AG04450 (cell line): ENCODE data around the gene PPFIBP2. TPM values are rescaled to one million over a fixed set of nuclear protein-coding genes. Genes with fewer than 3 reads are reported as not detected.

Experiments used
- CTCF ChIA-PET: fragments of 300-600, 350-600 bp; formaldehyde crosslinking; extraction: SDS; loops from one replicate; lab custom pipeline; 2022; ENCODE audit warnings: antibody characterized with exemption, inconsistent platforms; lab: Charles Lee
- POLR2A ChIA-PET: fragments of 350-600 bp; formaldehyde crosslinking; extraction: SDS; loops from one replicate; lab custom pipeline; 2021; ENCODE audit warnings: antibody characterized with exemption, inconsistent platforms; lab: Yijun Ruan, JAX
- DNase-seq: peaks from one replicate; pipeline ENCODE4 v3.0.0-alpha.2; 2011; ENCODE audit warnings: low read depth, low spot score
- H3K27ac ChIP-seq: one replicate; pipeline ENCODE4 v1.5.1; 2012; ENCODE audit warnings: low read depth, low read length, control low read depth
- H3K27me3 ChIP-seq: one replicate; pipeline ENCODE4 v1.6.0; 2012; ENCODE audit warnings: low read length; ENCODE audit not compliant: control insufficient read depth, insufficient read depth
- H3K4me3 ChIP-seq: 2 replicates; pipeline ENCODE4 v1.5.1; 2011; ENCODE audit warnings: mild to moderate bottlenecking, low read depth, low read length, control low read depth
- H3K9me3 ChIP-seq: 2 replicates; pipeline ENCODE4 v1.5.1; 2012; ENCODE audit warnings: low read length; ENCODE audit not compliant: control insufficient read depth, insufficient read depth
- polyA plus RNA-seq: library from polyadenylated mRNA; depleted of rRNA; stranded (reverse); fragments of >200 nt; gene quantifications from 2 replicates; pipeline ENCODE4 v1.2.3, GENCODE V29; 2011; rRNA removed
- TF ChIP-seq, protein P1 (sequence below): IDR thresholded peaks from 2 replicates; pipeline ENCODE4 v1.5.1; 2011; ENCODE audit warnings: low read depth, low read length, control low read depth, inconsistent platforms

Gene PPFIBP2
- polyA plus RNA-seq, 1 experiment, result 4.1 TPM

DNA sequence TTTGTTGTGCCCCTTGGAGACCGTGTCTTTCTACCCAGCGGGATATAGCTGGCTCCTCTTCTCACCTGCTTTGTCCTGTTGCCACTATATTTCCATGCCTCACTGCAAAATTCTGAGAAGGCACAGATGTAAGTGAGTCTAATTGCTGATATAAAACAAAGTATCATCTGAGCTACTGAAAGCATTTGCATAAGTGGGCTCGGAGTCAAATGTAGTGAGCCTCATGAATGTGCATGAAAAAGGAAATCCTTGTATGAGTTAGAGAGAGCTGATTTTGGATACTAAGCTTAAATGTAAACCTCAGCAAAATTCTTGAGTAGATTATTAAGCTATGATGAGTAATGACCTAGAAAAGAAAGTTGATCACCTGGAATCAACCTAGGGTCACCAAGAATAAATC is 178.6 kb downstream of the PPFIBP2 start:
- Histone ChIP-seq H3K27me3 (peaks cover 28% of the 10 kb centered on the region), H3K4me3 (no peak overlapping the region), H3K9me3 (no peaks in the 10 kb centered on the region), H3K27ac (no peak overlapping the region)
- no peak for DNase-seq
- CTCF ChIA-PET, result interaction anchor here (1.1 to 4.7 kb wide), 6 partner anchors 11 to 595 kb away, joined by 3 to 53 read pairs (median 6); no protein-coding TSS in a partner anchor
- TF ChIP-seq, protein P1, sequence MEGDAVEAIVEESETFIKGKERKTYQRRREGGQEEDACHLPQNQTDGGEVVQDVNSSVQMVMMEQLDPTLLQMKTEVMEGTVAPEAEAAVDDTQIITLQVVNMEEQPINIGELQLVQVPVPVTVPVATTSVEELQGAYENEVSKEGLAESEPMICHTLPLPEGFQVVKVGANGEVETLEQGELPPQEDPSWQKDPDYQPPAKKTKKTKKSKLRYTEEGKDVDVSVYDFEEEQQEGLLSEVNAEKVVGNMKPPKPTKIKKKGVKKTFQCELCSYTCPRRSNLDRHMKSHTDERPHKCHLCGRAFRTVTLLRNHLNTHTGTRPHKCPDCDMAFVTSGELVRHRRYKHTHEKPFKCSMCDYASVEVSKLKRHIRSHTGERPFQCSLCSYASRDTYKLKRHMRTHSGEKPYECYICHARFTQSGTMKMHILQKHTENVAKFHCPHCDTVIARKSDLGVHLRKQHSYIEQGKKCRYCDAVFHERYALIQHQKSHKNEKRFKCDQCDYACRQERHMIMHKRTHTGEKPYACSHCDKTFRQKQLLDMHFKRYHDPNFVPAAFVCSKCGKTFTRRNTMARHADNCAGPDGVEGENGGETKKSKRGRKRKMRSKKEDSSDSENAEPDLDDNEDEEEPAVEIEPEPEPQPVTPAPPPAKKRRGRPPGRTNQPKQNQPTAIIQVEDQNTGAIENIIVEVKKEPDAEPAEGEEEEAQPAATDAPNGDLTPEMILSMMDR, result no peak
- POLR2A ChIA-PET, result no interaction called here

DNA sequence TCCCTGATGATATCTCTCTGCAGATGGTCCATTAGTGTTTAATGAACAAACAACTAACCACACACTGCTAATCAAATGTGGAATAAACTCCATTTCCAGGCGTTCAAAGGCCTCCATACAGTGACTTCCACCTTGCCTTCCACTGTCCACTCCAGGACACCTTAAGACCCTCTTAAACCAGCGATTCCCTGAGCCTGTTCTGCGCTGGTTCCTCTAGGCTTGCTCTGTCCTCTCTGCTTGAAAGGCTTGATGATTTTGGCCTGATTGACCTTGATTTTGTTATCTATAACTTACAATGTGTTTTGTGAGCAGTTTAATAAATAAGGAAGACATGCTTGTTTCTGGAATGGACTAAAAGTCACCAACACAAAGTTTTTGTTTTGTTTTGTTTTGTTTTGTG is 180.4 kb downstream of the PPFIBP2 start:
- H3K27me3 ChIP-seq, result peaks cover 28% of the 10 kb centered on the region
- POLR2A ChIA-PET, result interaction anchor here (0.7 kb wide), 2 partner anchors 79 to 292 kb away, joined by 5 to 8 read pairs; no protein-coding TSS in a partner anchor

DNA sequence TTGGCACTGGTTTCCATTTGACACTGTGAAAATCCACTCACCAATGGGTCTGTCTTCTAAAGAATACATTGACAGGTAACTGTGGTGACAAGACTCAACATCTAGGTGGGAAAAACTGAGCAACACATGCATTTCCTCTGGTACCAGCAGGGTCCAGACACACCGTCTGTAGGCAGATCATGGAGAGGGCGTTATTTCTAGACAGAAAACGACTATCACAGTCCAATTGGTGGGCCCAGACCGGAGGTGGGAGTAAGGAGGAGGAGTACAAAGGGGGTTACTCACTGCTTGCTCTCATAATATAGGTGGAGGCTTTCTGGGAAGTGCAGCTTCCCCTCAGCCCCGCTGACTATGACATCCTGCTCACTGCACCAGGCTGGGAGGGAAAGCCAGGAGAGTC is 182.6 kb downstream of the PPFIBP2 start:
- Histone ChIP-seq H3K9me3 (no peaks in the 10 kb centered on the region), H3K27me3 (peaks cover 20% of the 10 kb centered on the region), H3K4me3 (no peak overlapping the region), H3K27ac (no peak overlapping the region)
- ChIA-PET CTCF (interaction anchor here (1.0 to 2.3 kb wide), 4 partner anchors 154 to 599 kb away, joined by 3 to 15 read pairs (median 6); partner anchors contain the start of gene EIF3F), POLR2A (no interaction called here)
- TF ChIP-seq, protein P1, result no peak
- no peak for DNase-seq

More for the DNA sequence above, 180.4 kb downstream of the PPFIBP2 start:
- TF ChIP-seq, protein P1, result no peak
- Histone ChIP-seq H3K4me3 (no peak overlapping the region), H3K27ac (no peak overlapping the region), H3K9me3 (no peaks in the 10 kb centered on the region)
- CTCF ChIA-PET, result interaction anchor here (0.6 to 2.3 kb wide), 26 partner anchors 8 to 691 kb away, joined by 3 to 19 read pairs (median 4); partner anchors contain the start of genes CYB5R2, EIF3F and PPFIBP2
- no peak for DNase-seq

Other genes starting within 250 kb of the PPFIBP2 start
- gene OLFML1, start 28.5 kb upstream of the PPFIBP2 start, polyA plus RNA-seq, result 0.10 and 0.21 TPM in 2 replicates
- gene CYB5R2, start 159.5 kb downstream of the PPFIBP2 start, polyA plus RNA-seq, result 7.3 and 7.4 TPM in 2 replicates
- 0.10 and 0.47 TPM in 2 replicates for gene OVCH2, start 192.5 kb downstream of the PPFIBP2 start, polyA plus RNA-seq